Mammary epithelial cell (primary cell): ENCODE data around the gene ROR1.

ENCODE experiments used
- EZH2 ChIP-seq: IDR thresholded peaks from 2 replicates; pipeline ENCODE4 v1.6.1; 2012; ENCODE audit warnings: low read length, inconsistent platforms, borderline replicate concordance
- TF ChIP-seq, protein P1 (sequence below), 2 donors: IDR thresholded peaks in 1 of 2; conservative IDR thresholded peaks in 1 of 2; 2 replicates each; pipeline ENCODE4 v1.5.1; 2011 to 2012; ENCODE audit warnings: inconsistent platforms in 2 of 2, low read length in 2 of 2, mild to moderate bottlenecking in 2 of 2, control low read depth in 1 of 2, low read depth in 1 of 2; ENCODE audit not compliant: insufficient read depth in 1 of 2; ENCODE audit errors: extremely low read depth in 1 of 2

DNA sequence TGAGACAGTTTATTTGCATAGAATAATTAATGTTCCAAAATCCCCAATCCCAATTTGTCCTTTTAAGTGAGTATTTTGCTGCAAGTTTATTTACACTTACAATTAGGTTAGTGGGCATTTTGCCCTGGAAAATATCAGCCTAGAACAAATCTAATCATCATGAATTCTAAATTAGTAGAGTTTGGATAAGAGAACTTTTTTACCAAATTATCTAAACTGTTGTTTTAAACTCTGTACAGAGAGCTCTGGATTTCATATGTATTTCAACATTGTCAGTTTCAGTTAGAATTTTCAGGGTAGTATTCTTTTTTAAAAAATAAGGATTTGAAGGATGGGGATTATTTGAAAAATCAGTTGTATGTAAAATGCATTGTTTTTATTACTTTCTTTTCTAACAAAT, 401.8 kb downstream of the ROR1 start:
- no peak for TF ChIP-seq EZH2
- TF ChIP-seq, protein P1, sequence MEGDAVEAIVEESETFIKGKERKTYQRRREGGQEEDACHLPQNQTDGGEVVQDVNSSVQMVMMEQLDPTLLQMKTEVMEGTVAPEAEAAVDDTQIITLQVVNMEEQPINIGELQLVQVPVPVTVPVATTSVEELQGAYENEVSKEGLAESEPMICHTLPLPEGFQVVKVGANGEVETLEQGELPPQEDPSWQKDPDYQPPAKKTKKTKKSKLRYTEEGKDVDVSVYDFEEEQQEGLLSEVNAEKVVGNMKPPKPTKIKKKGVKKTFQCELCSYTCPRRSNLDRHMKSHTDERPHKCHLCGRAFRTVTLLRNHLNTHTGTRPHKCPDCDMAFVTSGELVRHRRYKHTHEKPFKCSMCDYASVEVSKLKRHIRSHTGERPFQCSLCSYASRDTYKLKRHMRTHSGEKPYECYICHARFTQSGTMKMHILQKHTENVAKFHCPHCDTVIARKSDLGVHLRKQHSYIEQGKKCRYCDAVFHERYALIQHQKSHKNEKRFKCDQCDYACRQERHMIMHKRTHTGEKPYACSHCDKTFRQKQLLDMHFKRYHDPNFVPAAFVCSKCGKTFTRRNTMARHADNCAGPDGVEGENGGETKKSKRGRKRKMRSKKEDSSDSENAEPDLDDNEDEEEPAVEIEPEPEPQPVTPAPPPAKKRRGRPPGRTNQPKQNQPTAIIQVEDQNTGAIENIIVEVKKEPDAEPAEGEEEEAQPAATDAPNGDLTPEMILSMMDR (conservative IDR thresholded peaks at IDR 0.05 in 1 of 2, IDR thresholded peaks at IDR 0.05 in 1 of 2; ENCODE audit: extremely low read depth in 1 of 2, insufficient read depth in 1 of 2, low read depth in 1 of 2, low read length in 2 of 2), result no peak
